ENCODE measurements around the gene C5orf47.

- TF ChIP-seq, protein P1, sequence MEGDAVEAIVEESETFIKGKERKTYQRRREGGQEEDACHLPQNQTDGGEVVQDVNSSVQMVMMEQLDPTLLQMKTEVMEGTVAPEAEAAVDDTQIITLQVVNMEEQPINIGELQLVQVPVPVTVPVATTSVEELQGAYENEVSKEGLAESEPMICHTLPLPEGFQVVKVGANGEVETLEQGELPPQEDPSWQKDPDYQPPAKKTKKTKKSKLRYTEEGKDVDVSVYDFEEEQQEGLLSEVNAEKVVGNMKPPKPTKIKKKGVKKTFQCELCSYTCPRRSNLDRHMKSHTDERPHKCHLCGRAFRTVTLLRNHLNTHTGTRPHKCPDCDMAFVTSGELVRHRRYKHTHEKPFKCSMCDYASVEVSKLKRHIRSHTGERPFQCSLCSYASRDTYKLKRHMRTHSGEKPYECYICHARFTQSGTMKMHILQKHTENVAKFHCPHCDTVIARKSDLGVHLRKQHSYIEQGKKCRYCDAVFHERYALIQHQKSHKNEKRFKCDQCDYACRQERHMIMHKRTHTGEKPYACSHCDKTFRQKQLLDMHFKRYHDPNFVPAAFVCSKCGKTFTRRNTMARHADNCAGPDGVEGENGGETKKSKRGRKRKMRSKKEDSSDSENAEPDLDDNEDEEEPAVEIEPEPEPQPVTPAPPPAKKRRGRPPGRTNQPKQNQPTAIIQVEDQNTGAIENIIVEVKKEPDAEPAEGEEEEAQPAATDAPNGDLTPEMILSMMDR (IDR thresholded peaks at IDR 0.05; ENCODE audit: low read length): no peak
- no peak for TF ChIP-seq EZH2 (IDR thresholded peaks at IDR 0.05; ENCODE audit: borderline replicate concordance, low read length)
Observed at GRCh38 chr5:174053905-174054304, 64.9 kb downstream of the C5orf47 start.
